NB4 (cell line): Measurements from ENCODE around the gene C4orf50.

Experiments used
- CTCF ChIP-seq: IDR thresholded peaks from one replicate; pipeline ENCODE4 v1.5.1; 2012; ENCODE audit warnings: low read depth, low read length
- MYC ChIP-seq: IDR thresholded peaks from 2 replicates; pipeline ENCODE4 v1.6.1; 2011; ENCODE audit warnings: low read depth, low read length
- POLR2A ChIP-seq: IDR thresholded peaks from 2 replicates; pipeline ENCODE4 v1.6.1; 2011; ENCODE audit warnings: mild to moderate bottlenecking; ENCODE audit not compliant: insufficient read length; ENCODE audit errors: extremely low read depth
- TF ChIP-seq, protein P1 (sequence below): IDR thresholded peaks from 2 replicates; pipeline ENCODE4 v1.6.1; 2011; ENCODE audit warnings: low read depth, low read length

DNA sequence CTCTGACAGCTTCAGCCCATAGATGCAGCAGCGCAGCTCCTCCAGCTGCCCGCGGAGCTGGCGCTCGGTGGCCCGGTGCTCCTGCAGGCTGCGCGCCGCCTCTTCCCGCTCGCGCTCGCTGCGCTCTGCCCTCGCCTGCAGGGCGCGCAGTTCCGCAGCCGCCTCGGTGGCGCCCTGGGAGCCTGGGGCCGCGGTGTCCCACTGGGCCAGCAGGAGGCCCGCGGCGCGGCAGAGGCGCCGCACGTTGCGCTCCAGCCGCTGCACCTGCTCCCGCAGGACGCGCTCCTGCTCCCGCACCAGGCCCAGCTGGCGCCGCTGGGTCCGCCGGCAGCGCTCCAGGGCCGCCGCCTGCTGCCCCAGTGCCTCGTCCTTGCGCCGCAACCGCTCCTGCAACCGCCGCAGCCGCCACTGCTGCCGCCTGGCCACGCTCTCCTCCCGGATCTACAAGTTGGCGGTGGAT is 10.1 kb downstream of the C4orf50 start:
- no peak for TF ChIP-seq POLR2A
- no peak for TF ChIP-seq CTCF
- TF ChIP-seq, protein P1, sequence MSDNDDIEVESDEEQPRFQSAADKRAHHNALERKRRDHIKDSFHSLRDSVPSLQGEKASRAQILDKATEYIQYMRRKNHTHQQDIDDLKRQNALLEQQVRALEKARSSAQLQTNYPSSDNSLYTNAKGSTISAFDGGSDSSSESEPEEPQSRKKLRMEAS, result no peak
- TF ChIP-seq MYC, result no peak
